ENCODE data around the gene STX7.

STX7 gene

GRCh38 chr6:132525866-132526265, 12.9 kb upstream of the STX7 start:
- H3K36me3 ChIP-seq (replicated peaks in 1 of 2; ENCODE audit: control insufficient read depth in 2 of 2, insufficient read depth in 2 of 2, low read length in 2 of 2): no peaks in the 10 kb centered on the region
- H3K9me3 ChIP-seq (replicated peaks in 1 of 2; ENCODE audit: control insufficient read depth in 2 of 2, insufficient read depth in 1 of 2, low read depth in 1 of 2, low read length in 2 of 2): no peaks in the 10 kb centered on the region
- H3K27ac ChIP-seq (replicated peaks; ENCODE audit: low read length): peak overlapping the region; percentile 55
- no peak overlapping the region for H2AK5ac ChIP-seq (ENCODE audit: low read depth, low read length)
- no peak overlapping the region for H3K23ac ChIP-seq (ENCODE audit: low read depth, low read length, poor library complexity)
- no peak overlapping the region for H4K8ac ChIP-seq (ENCODE audit: low read depth, low read length)
- H3K4ac ChIP-seq (ENCODE audit: low read length): no peak overlapping the region
- no peak overlapping the region for H3K9ac ChIP-seq (ENCODE audit: low read depth, low read length, poor library complexity)
- no peak overlapping the region for H3K14ac ChIP-seq (ENCODE audit: low read length)
- peaks cover 0 to 23% (median 0%) of the 10 kb centered on the region in 3 experiments for H3K27me3 ChIP-seq (ENCODE audit: control insufficient read depth in 3 of 3, insufficient read depth in 3 of 3, low read depth in 1 of 3, low read length in 3 of 3)
- H2BK12ac ChIP-seq (ENCODE audit: low read length): no peak overlapping the region
- H3K4me2 ChIP-seq (ENCODE audit: insufficient read depth, low read length, poor library complexity, severe bottlenecking): peak overlapping the region; percentile 38
- DNase-seq (ENCODE audit: low spot score): peak; percentile 59
- H4K91ac ChIP-seq (ENCODE audit: low read depth, low read length, poor library complexity): no peak overlapping the region
- H2AFZ ChIP-seq (ENCODE audit: low read length): peak overlapping the region; percentile 53
- H3K4me3 ChIP-seq (ENCODE audit: low read length in 2 of 2): no peak overlapping the region
- no peak overlapping the region for H2BK120ac ChIP-seq (ENCODE audit: low read depth, low read length)
- no peak overlapping the region for H2BK15ac ChIP-seq (ENCODE audit: low read length)
- peaks cover 0 to 11% of the 10 kb centered on the region in 2 donors for H3K4me1 ChIP-seq (ENCODE audit: control insufficient read depth in 2 of 2, insufficient read depth in 1 of 2, low read depth in 1 of 2, low read length in 2 of 2)
- no peak overlapping the region for H3K18ac ChIP-seq (ENCODE audit: low read length)
- no peak overlapping the region for H2BK5ac ChIP-seq (ENCODE audit: low read length)
- no peaks in the 10 kb centered on the region for H3K79me1 ChIP-seq (ENCODE audit: low read depth, low read length)
- WGBS, 2 donors (ENCODE audit: extremely low coverage in 2 of 2, insufficient read length in 2 of 2, insufficient replicate concordance in 1 of 2): no CpG with 5 or more reads among the region's 4 CpGs

GRCh38 chr6:132524646-132525045, 11.7 kb upstream of the STX7 start:
- Histone ChIP-seq H3K18ac (ENCODE audit: low read length) (no peak overlapping the region), H3K9me3 (replicated peaks in 1 of 2; ENCODE audit: control insufficient read depth in 2 of 2, insufficient read depth in 1 of 2, low read depth in 1 of 2, low read length in 2 of 2) (no peaks in the 10 kb centered on the region), H3K23ac (ENCODE audit: low read depth, low read length, poor library complexity) (no peak overlapping the region), H3K4me3 (ENCODE audit: low read length in 2 of 2) (no peak overlapping the region), H4K91ac (ENCODE audit: low read depth, low read length, poor library complexity) (no peak overlapping the region), H2BK12ac (ENCODE audit: low read length) (peak overlapping the region; percentile 51), H3K9ac (ENCODE audit: low read depth, low read length, poor library complexity) (no peak overlapping the region), H3K27me3 (ENCODE audit: control insufficient read depth in 3 of 3, insufficient read depth in 3 of 3, low read depth in 1 of 3, low read length in 3 of 3) (peaks cover 0 to 23% (median 0%) of the 10 kb centered on the region in 3 experiments), H3K4me2 (ENCODE audit: insufficient read depth, low read length, poor library complexity, severe bottlenecking) (no peak overlapping the region), H2AFZ (ENCODE audit: low read length) (no peak overlapping the region), H2BK5ac (ENCODE audit: low read length) (no peak overlapping the region), H3K79me1 (ENCODE audit: low read depth, low read length) (no peaks in the 10 kb centered on the region), H3K4ac (ENCODE audit: low read length) (no peak overlapping the region), H3K14ac (ENCODE audit: low read length) (no peak overlapping the region), H2AK5ac (ENCODE audit: low read depth, low read length) (no peak overlapping the region), H3K36me3 (replicated peaks in 1 of 2; ENCODE audit: control insufficient read depth in 2 of 2, insufficient read depth in 2 of 2, low read length in 2 of 2) (no peaks in the 10 kb centered on the region), H2BK120ac (ENCODE audit: low read depth, low read length) (no peak overlapping the region), H4K8ac (ENCODE audit: low read depth, low read length) (no peak overlapping the region), H3K27ac (replicated peaks; ENCODE audit: low read length) (no peak overlapping the region), H3K4me1 (ENCODE audit: control insufficient read depth in 2 of 2, insufficient read depth in 1 of 2, low read depth in 1 of 2, low read length in 2 of 2) (peaks cover 0 to 11% of the 10 kb centered on the region in 2 donors), H2BK15ac (ENCODE audit: low read length) (no peak overlapping the region)
- DNase-seq (ENCODE audit: low spot score): no peak
- no CpG with 5 or more reads among the region's 5 CpGs for WGBS, 2 donors (ENCODE audit: extremely low coverage in 2 of 2, insufficient read length in 2 of 2, insufficient replicate concordance in 1 of 2)

- H2BK120ac ChIP-seq (ENCODE audit: low read depth, low read length): no peak overlapping the region
- H2AK5ac ChIP-seq (ENCODE audit: low read depth, low read length): no peak overlapping the region
- no peak overlapping the region for H3K4me2 ChIP-seq (ENCODE audit: insufficient read depth, low read length, poor library complexity, severe bottlenecking)
- no peak overlapping the region for H3K23ac ChIP-seq (ENCODE audit: low read depth, low read length, poor library complexity)
- no peak overlapping the region for H2AFZ ChIP-seq (ENCODE audit: low read length)
- no CpG with 5 or more reads among the region's 2 CpGs for WGBS, 2 donors (ENCODE audit: extremely low coverage in 2 of 2, insufficient read length in 2 of 2, insufficient replicate concordance in 1 of 2)
- no peak overlapping the region for H4K8ac ChIP-seq (ENCODE audit: low read depth, low read length)
- no peak overlapping the region for H3K4me3 ChIP-seq (ENCODE audit: low read length in 2 of 2)
- H3K36me3 ChIP-seq (replicated peaks in 1 of 2; ENCODE audit: control insufficient read depth in 2 of 2, insufficient read depth in 2 of 2, low read length in 2 of 2): no peaks in the 10 kb centered on the region
- no peaks in the 10 kb centered on the region for H3K9me3 ChIP-seq (replicated peaks in 1 of 2; ENCODE audit: control insufficient read depth in 2 of 2, insufficient read depth in 1 of 2, low read depth in 1 of 2, low read length in 2 of 2)
- H3K27ac ChIP-seq (replicated peaks; ENCODE audit: low read length): no peak overlapping the region
- H4K91ac ChIP-seq (ENCODE audit: low read depth, low read length, poor library complexity): no peak overlapping the region
- peaks cover 0 to 20% (median 0%) of the 10 kb centered on the region in 3 experiments for H3K27me3 ChIP-seq (ENCODE audit: control insufficient read depth in 3 of 3, insufficient read depth in 3 of 3, low read depth in 1 of 3, low read length in 3 of 3)
- no peak overlapping the region for H2BK5ac ChIP-seq (ENCODE audit: low read length)
- no peak for DNase-seq (ENCODE audit: low spot score)
- peaks cover 0 to 3% of the 10 kb centered on the region in 2 donors for H3K4me1 ChIP-seq (ENCODE audit: control insufficient read depth in 2 of 2, insufficient read depth in 1 of 2, low read depth in 1 of 2, low read length in 2 of 2)
- no peak overlapping the region for H3K9ac ChIP-seq (ENCODE audit: low read depth, low read length, poor library complexity)
- H3K4ac ChIP-seq (ENCODE audit: low read length): no peak overlapping the region
- no peak overlapping the region for H3K14ac ChIP-seq (ENCODE audit: low read length)
- no peaks in the 10 kb centered on the region for H3K79me1 ChIP-seq (ENCODE audit: low read depth, low read length)
- H3K18ac ChIP-seq (ENCODE audit: low read length): no peak overlapping the region
- no peak overlapping the region for H2BK12ac ChIP-seq (ENCODE audit: low read length)
- no peak overlapping the region for H2BK15ac ChIP-seq (ENCODE audit: low read length)
Observed at GRCh38 chr6:132520953-132521352, 8.0 kb upstream of the STX7 start.

- Histone ChIP-seq H2BK120ac (ENCODE audit: low read depth, low read length) (no peak overlapping the region), H4K8ac (ENCODE audit: low read depth, low read length) (no peak overlapping the region), H3K27ac (replicated peaks; ENCODE audit: low read length) (no peak overlapping the region), H3K9ac (ENCODE audit: low read depth, low read length, poor library complexity) (no peak overlapping the region), H4K91ac (ENCODE audit: low read depth, low read length, poor library complexity) (no peak overlapping the region), H3K27me3 (ENCODE audit: control insufficient read depth in 3 of 3, insufficient read depth in 3 of 3, low read depth in 1 of 3, low read length in 3 of 3) (peaks cover 0 to 40% (median 0%) of the 10 kb centered on the region in 3 experiments), H3K79me1 (ENCODE audit: low read depth, low read length) (no peaks in the 10 kb centered on the region), H3K36me3 (replicated peaks in 1 of 2; ENCODE audit: control insufficient read depth in 2 of 2, insufficient read depth in 2 of 2, low read length in 2 of 2) (no peaks in the 10 kb centered on the region), H3K4me3 (ENCODE audit: low read length in 2 of 2) (no peak overlapping the region), H2BK12ac (ENCODE audit: low read length) (no peak overlapping the region), H2BK5ac (ENCODE audit: low read length) (no peak overlapping the region), H3K4me1 (ENCODE audit: control insufficient read depth in 2 of 2, insufficient read depth in 1 of 2, low read depth in 1 of 2, low read length in 2 of 2) (peaks cover 1 to 4% of the 10 kb centered on the region in 2 donors), H2BK15ac (ENCODE audit: low read length) (no peak overlapping the region), H3K18ac (ENCODE audit: low read length) (no peak overlapping the region), H3K14ac (ENCODE audit: low read length) (no peak overlapping the region), H2AFZ (ENCODE audit: low read length) (no peak overlapping the region), H3K4ac (ENCODE audit: low read length) (no peak overlapping the region), H3K23ac (ENCODE audit: low read depth, low read length, poor library complexity) (no peak overlapping the region), H2AK5ac (ENCODE audit: low read depth, low read length) (no peak overlapping the region), H3K9me3 (replicated peaks in 1 of 2; ENCODE audit: control insufficient read depth in 2 of 2, insufficient read depth in 1 of 2, low read depth in 1 of 2, low read length in 2 of 2) (no peaks in the 10 kb centered on the region), H3K4me2 (ENCODE audit: insufficient read depth, low read length, poor library complexity, severe bottlenecking) (no peak overlapping the region)
- DNase-seq (ENCODE audit: low spot score): no peak
- no CpG with 5 or more reads among the region's 2 CpGs for WGBS, 2 donors (ENCODE audit: extremely low coverage in 2 of 2, insufficient read length in 2 of 2, insufficient replicate concordance in 1 of 2)
Observed at GRCh38 chr6:132515386-132515785, 2.5 kb upstream of the STX7 start.
